Caco-2 (cell line): ENCODE results near the gene FAM13A. TPM values are rescaled to one million over a fixed set of nuclear protein-coding genes. Genes with fewer than 3 reads are reported as not detected.
"Not testable (repeated sequence)": the region's sequence is repeated elsewhere in the genome, so short reads cannot be mapped to it uniquely, and the experiment has no call there.

Source experiments
- BruUV-seq: library from RNA; stranded (reverse); fragments of 400-500 nt; replicated peaks from 2 replicates; lab custom pipeline; 2021; lab: Mats Ljungman, UMichigan
- CTCF ChIA-PET: fragments of 300-600 bp; sonication (Branson Sonifier 250); formaldehyde crosslinking; loops from one replicate; lab custom pipeline; 2022; ENCODE audit warnings: antibody characterized with exemption; lab: Charles Lee
- POLR2A ChIA-PET: fragments of 300-600 bp; sonication (Branson Sonifier 250); formaldehyde crosslinking; loops from one replicate; lab custom pipeline; 2022; ENCODE audit warnings: antibody characterized with exemption; lab: Charles Lee
- DNase-seq, 2 experiments: peaks; one replicate each; pipeline versions ENCODE4 v3.0.0 to v3.0.0-alpha.2; 2020 to 2022
- H3K27me3 ChIP-seq: replicated peaks from 2 replicates; pipeline ENCODE4 v1.6.0; 2011; ENCODE audit warnings: low read length; ENCODE audit not compliant: control insufficient read depth, insufficient read depth
- H3K36me3 ChIP-seq: 2 replicates; pipeline ENCODE4 v1.5.1; 2011; ENCODE audit warnings: low read length; ENCODE audit not compliant: control insufficient read depth, insufficient read depth
- H3K4me1 ChIP-seq: fragments of 250-450 bp; sonication (Bioruptor Pico); 2 replicates; pipeline ENCODE4 v1.5.1; 2020; ENCODE audit warnings: mild to moderate bottlenecking
- H3K4me3 ChIP-seq: 2 replicates; pipeline ENCODE4 v1.5.1; 2011; ENCODE audit warnings: low read depth, mild to moderate bottlenecking, control low read depth, low read length
- H3K9me3 ChIP-seq: fragments of 250-450 bp; sonication (Bioruptor Pico); 2 replicates; pipeline ENCODE4 v1.5.1; 2020; ENCODE audit warnings: mild to moderate bottlenecking, moderate library complexity
- H3K27ac Mint-ChIP-seq: one replicate; pipeline ENCODE4 v1.8.0; 2022; ENCODE audit warnings: mixed read lengths; ENCODE audit not compliant: unreplicated experiment
- H3K27me3 Mint-ChIP-seq: one replicate; pipeline ENCODE4 v1.8.0; 2022; ENCODE audit warnings: mixed read lengths; ENCODE audit not compliant: insufficient read depth, unreplicated experiment
- H3K36me3 Mint-ChIP-seq: one replicate; pipeline ENCODE4 v1.8.0; 2022; ENCODE audit warnings: mild to moderate bottlenecking, mixed read lengths; ENCODE audit not compliant: insufficient read depth, unreplicated experiment
- H3K4me1 Mint-ChIP-seq: one replicate; pipeline ENCODE4 v1.8.0; 2022; ENCODE audit warnings: low read depth, mixed read lengths; ENCODE audit not compliant: unreplicated experiment
- H3K4me3 Mint-ChIP-seq: one replicate; pipeline ENCODE4 v1.8.0; 2022; ENCODE audit warnings: mild to moderate bottlenecking, moderate library complexity, mixed read lengths; ENCODE audit not compliant: unreplicated experiment
- H3K9me3 Mint-ChIP-seq: one replicate; pipeline ENCODE4 v1.8.0; 2022; ENCODE audit warnings: mixed read lengths; ENCODE audit not compliant: unreplicated experiment
- CTCF ChIP-seq, 2 experiments: fragments of 200-600 bp in 1 of 2; IDR thresholded peaks; 1 replicate in 1 of 2; 2 replicates in 1 of 2; pipeline versions ENCODE4 v1.5.1 to v1.8.0; 2011 to 2022; ENCODE audit warnings: antibody characterized with exemption in 1 of 2, control low read depth in 1 of 2, inconsistent platforms in 1 of 2, low read depth in 1 of 2, low read length in 1 of 2, mild to moderate bottlenecking in 1 of 2, moderate library complexity in 1 of 2; ENCODE audit not compliant: insufficient read depth in 1 of 2, severe bottlenecking in 1 of 2, unreplicated experiment in 1 of 2
- intact Hi-C: fragments of 100-400 bp; cut with micrococcal nuclease; formaldehyde crosslinking; loops from one replicate; pipeline ENCODE4 v1.10.0; 2022; ENCODE audit not compliant: unreplicated experiment
- total RNA-seq: library from RNA; stranded (reverse); gene quantifications from 2 replicates; pipeline ENCODE4 v1.2.3, GENCODE V29; 2022

Gene FAM13A
- total RNA-seq, 1 experiment from 2014 or later, result 11.0 TPM

GRCh38 chr4:89021684-89022083 lies 35.3 kb downstream of the FAM13A start:
- intact Hi-C loops, result loop anchor here (5.0 kb wide), 1 partner anchor 494 kb away; no protein-coding TSS in a partner anchor
- no peak for DNase-seq

GRCh38 chr4:89021062-89021461 lies 35.9 kb downstream of the FAM13A start:
- H3K9me3 ChIP-seq, result no peaks in the 10 kb centered on the region
- BruUV-seq, result no TSS peak
- ChIA-PET CTCF (interaction anchor here (0.7 kb wide), 1 partner anchor 29 kb away, joined by 3 read pairs; no protein-coding TSS in a partner anchor), POLR2A (no interaction called here)
- intact Hi-C loops, result loop anchor here (5.0 kb wide), 1 partner anchor 494 kb away; no protein-coding TSS in a partner anchor
- no peaks in the 10 kb centered on the region for H3K27me3 ChIP-seq
- Mint-ChIP-seq H3K27ac (no peak overlapping the region), H3K4me3 (no peak overlapping the region), H3K4me1 (peaks cover 17% of the 10 kb centered on the region), H3K36me3 (no peaks in the 10 kb centered on the region), H3K9me3 (no peaks in the 10 kb centered on the region), H3K27me3 (no peaks in the 10 kb centered on the region)
- H3K4me3 ChIP-seq, result no peak overlapping the region
- TF ChIP-seq CTCF (IDR thresholded peaks at IDR 0.05; ENCODE audit: insufficient read depth in 1 of 2, low read depth in 1 of 2, low read length in 1 of 2, severe bottlenecking in 1 of 2, unreplicated experiment in 1 of 2), result no peak
- no peak for DNase-seq
- H3K4me1 ChIP-seq, result peaks cover 13% of the 10 kb centered on the region
- H3K36me3 ChIP-seq, result no peaks in the 10 kb centered on the region

More at GRCh38 chr4:89021684-89022083, 35.3 kb downstream of the FAM13A start:
- H3K27ac Mint-ChIP-seq, result no peak overlapping the region
- Histone ChIP-seq H3K9me3 (no peaks in the 10 kb centered on the region), H3K4me1 (peaks cover 13% of the 10 kb centered on the region), H3K36me3 (no peaks in the 10 kb centered on the region), H3K27me3 (no peaks in the 10 kb centered on the region), H3K4me3 (no peak overlapping the region)
- H3K27me3 Mint-ChIP-seq, result no peaks in the 10 kb centered on the region
- H3K9me3 Mint-ChIP-seq, result no peaks in the 10 kb centered on the region
- H3K4me3 Mint-ChIP-seq, result no peak overlapping the region
- ChIA-PET POLR2A (no interaction called here), CTCF (interaction anchor here (0.6 to 2.6 kb wide), 4 partner anchors 28 to 204 kb away, joined by 3 to 10 read pairs (median 3); no protein-coding TSS in a partner anchor)
- TF ChIP-seq CTCF (IDR thresholded peaks at IDR 0.05; ENCODE audit: insufficient read depth in 1 of 2, low read depth in 1 of 2, low read length in 1 of 2, severe bottlenecking in 1 of 2, unreplicated experiment in 1 of 2), result no peak
- no peaks in the 10 kb centered on the region for H3K36me3 Mint-ChIP-seq
- peaks cover 17% of the 10 kb centered on the region for H3K4me1 Mint-ChIP-seq
- BruUV-seq, result no TSS peak

GRCh38 chr4:89014897-89015296 lies 42.1 kb downstream of the FAM13A start:
- POLR2A ChIA-PET, H3K4me3 ChIP-seq, H3K4me3 Mint-ChIP-seq, DNase-seq, H3K36me3 Mint-ChIP-seq, H3K27me3 ChIP-seq, H3K36me3 ChIP-seq, H3K9me3 Mint-ChIP-seq, BruUV-seq, intact Hi-C loops, H3K27me3 Mint-ChIP-seq, H3K9me3 ChIP-seq, H3K4me1 ChIP-seq, CTCF ChIA-PET, H3K27ac Mint-ChIP-seq, H3K4me1 Mint-ChIP-seq: not testable (repeated sequence)
